Stomach (tissue), 4 donors: ENCODE measurements around the gene CLIC3.

Source experiments
- CTCF ChIP-seq, 7 experiments: fragments of 450-650 bp in 4 of 7; fragments of 200-600 bp in 3 of 7; sonication (generic) in 3 of 7; IDR thresholded peaks; one replicate each; pipeline ENCODE4 v1.5.1; 2016 to 2019; ENCODE audit warnings: antibody characterized with exemption in 7 of 7, control low read depth in 2 of 7, mild to moderate bottlenecking in 1 of 7
- EP300 ChIP-seq: sonication (generic); formaldehyde crosslinking; IDR thresholded peaks from one replicate; pipeline ENCODE4 v1.6.1; 2017; ENCODE audit warnings: antibody characterized with exemption
- POLR2A ChIP-seq, 4 donors: fragments of 450-650 bp; IDR thresholded peaks; one replicate each; pipeline ENCODE4 v1.6.1; 2016; ENCODE audit warnings: antibody characterized with exemption in 4 of 4, control low read depth in 2 of 4, mild to moderate bottlenecking in 1 of 4, moderate library complexity in 1 of 4
- POLR2AphosphoS5 ChIP-seq, 3 donors: sonication (generic); formaldehyde crosslinking; IDR thresholded peaks; one replicate each; pipeline ENCODE4 v1.6.1; 2016; ENCODE audit warnings: antibody characterized with exemption in 3 of 3

GRCh38 chr9:136950656-136951276, 45.6 kb downstream of the CLIC3 start:
- no peak for TF ChIP-seq CTCF (IDR thresholded peaks at IDR 0.05)
- TF ChIP-seq EP300: no peak
- TF ChIP-seq POLR2A (IDR thresholded peaks at IDR 0.05): no peak
- TF ChIP-seq POLR2AphosphoS5 (IDR thresholded peaks at IDR 0.05): no peak
